GM12873 (cell line): ENCODE data around the gene TNFRSF12A.

Experiments
- CTCF ChIP-seq: IDR thresholded peaks from 2 replicates; pipeline ENCODE4 v1.5.1; 2012; ENCODE audit warnings: low read depth, mild to moderate bottlenecking, moderate library complexity, low read length, control low read depth; ENCODE audit not compliant: insufficient read depth; ENCODE audit errors: missing control alignments

The TNFRSF12A gene

GRCh38 chr16:2980227-2981176, 39.7 kb upstream of the TNFRSF12A start, which contains the start of gene PKMYT1:
PKMYT1 (minus strand) TSS chr16:2980446; CDS start chr16:2979657, 789 bp downstream.
- no peak for TF ChIP-seq CTCF

- TF ChIP-seq CTCF: no peak
These were observed 38.8 kb upstream of the TNFRSF12A start for GRCh38 chr16:2981177-2981898.

- no peak for TF ChIP-seq CTCF
These were observed 38.3 kb upstream of the TNFRSF12A start for GRCh38 chr16:2981899-2982250.

- TF ChIP-seq CTCF: no peak
These were observed 37.8 kb upstream of the TNFRSF12A start for GRCh38 chr16:2982402-2982801.

GRCh38 chr16:2983706-2984136, 36.4 kb upstream of the TNFRSF12A start:
- peak; percentile 85 for TF ChIP-seq CTCF

- no peak for TF ChIP-seq CTCF
These were observed 34.7 kb upstream of the TNFRSF12A start for GRCh38 chr16:2985462-2985861.

GRCh38 chr16:2985893-2986355, 34.2 kb upstream of the TNFRSF12A start:
- TF ChIP-seq CTCF: no peak
